GM12873 (cell line): ENCODE results near the gene IGF1.

Experiments
- TF ChIP-seq, protein P1 (sequence below): IDR thresholded peaks from 2 replicates; pipeline ENCODE4 v1.5.1; 2012; ENCODE audit warnings: low read depth, mild to moderate bottlenecking, moderate library complexity, low read length, control low read depth; ENCODE audit not compliant: insufficient read depth; ENCODE audit errors: missing control alignments

The IGF1 gene

DNA sequence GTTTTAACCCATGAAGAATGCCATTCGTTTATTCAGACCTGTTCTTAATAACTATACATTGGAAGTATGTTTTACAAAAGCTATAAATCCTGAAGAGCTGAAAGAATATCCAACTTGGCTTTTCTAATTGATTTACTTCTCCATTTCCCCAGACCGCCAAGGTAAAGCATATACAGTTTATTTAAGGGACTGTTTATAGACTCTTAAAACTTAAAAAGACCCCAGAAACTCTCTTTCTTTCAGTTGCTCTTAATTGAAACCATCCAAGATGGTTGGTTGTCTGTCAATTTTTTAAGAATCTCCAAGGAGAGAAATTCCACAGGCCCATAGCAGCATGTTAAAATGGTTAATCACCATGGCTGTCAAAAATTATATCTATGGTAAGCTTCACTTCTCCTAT, 8.8 kb downstream of the IGF1 start:
- TF ChIP-seq, protein P1, sequence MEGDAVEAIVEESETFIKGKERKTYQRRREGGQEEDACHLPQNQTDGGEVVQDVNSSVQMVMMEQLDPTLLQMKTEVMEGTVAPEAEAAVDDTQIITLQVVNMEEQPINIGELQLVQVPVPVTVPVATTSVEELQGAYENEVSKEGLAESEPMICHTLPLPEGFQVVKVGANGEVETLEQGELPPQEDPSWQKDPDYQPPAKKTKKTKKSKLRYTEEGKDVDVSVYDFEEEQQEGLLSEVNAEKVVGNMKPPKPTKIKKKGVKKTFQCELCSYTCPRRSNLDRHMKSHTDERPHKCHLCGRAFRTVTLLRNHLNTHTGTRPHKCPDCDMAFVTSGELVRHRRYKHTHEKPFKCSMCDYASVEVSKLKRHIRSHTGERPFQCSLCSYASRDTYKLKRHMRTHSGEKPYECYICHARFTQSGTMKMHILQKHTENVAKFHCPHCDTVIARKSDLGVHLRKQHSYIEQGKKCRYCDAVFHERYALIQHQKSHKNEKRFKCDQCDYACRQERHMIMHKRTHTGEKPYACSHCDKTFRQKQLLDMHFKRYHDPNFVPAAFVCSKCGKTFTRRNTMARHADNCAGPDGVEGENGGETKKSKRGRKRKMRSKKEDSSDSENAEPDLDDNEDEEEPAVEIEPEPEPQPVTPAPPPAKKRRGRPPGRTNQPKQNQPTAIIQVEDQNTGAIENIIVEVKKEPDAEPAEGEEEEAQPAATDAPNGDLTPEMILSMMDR: no peak

DNA sequence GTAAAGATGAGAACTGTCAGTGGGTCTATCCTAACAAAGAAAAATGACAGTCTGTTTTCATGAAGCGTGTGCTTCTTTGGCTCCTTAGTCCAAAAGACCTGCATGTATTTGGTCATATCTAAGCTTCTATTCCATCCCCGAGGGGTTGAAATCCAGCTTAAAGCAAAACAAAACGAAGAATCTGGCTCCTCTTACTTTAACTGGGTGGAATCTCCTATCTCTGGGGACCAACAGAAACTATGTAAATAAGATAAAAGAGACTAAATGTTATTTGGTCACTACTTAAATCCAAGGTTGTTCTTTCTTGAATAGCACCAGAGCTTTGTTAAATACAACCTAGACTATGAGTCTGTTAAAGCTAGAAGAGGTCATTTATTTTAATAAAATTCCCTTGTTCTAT, 9.4 kb downstream of the IGF1 start:
- TF ChIP-seq, protein P1: no peak

DNA sequence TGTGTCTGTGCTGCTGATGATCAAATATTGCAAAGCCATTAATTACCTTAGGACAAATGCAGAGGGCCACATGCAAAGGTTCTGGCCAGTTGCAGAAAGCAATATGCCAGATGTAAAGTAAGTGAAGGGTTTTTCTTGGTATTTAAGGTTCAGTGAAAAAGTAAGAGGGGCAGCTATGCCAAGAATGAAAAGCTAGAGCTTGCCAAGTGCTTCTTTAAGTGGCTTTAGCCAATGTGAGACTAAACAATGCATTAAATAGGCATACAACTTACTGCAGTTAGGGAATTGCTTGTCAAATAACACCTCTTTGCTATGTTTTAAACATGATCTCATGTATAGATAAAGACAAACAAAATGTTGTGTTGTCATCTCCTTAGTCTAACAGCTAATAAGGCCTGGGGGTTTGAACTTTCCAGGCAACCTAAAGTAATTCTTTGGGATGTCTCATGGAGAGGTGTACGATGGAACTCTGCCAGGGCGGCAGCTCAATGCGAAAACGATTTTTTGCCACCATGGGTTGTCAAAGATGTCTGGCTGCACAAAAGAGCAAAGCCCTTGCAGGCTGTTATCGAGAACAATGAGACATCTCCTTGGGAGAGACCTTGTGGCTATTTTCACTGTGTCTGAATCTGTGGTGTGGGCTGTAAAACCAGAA, 12.0 kb downstream of the IGF1 start:
- TF ChIP-seq, protein P1: no peak

DNA sequence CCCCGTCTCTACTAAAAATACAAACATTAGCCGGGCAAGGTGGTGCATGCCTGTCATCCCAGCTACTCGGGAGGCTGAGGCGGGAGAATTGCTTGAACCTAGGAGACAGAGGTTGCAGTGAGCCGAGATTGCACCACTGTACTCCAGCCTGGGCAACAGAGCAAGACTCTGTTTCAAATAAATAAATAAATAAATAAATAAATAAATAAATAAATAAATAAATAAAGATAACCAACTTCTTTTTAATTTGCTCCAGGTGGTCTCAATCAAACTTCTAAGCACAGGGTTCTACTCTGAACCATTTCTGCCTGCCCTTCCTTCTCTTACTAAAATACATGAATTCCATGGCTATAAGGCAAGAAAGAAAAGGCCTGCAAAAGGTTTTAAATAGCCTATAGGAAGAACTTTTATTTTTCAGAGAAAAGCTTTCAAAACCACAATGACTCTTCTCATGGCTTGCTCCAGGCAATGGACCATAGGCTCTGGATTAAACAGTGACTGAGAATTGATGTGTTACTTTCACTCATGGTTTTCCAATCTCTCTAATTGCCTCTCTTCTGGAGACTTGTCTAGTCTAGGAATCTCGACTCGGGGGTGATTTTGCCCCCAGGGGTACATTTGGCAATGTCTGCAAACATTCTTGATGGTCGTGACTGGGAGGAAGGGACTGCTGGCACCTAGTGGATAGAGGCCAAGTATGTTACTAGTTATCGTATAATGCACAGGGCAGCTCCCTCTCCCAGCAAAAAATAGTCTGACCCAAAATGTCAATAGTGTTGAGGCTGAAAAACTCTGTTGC, 14.4 kb downstream of the IGF1 start:
- TF ChIP-seq, protein P1: no peak

DNA sequence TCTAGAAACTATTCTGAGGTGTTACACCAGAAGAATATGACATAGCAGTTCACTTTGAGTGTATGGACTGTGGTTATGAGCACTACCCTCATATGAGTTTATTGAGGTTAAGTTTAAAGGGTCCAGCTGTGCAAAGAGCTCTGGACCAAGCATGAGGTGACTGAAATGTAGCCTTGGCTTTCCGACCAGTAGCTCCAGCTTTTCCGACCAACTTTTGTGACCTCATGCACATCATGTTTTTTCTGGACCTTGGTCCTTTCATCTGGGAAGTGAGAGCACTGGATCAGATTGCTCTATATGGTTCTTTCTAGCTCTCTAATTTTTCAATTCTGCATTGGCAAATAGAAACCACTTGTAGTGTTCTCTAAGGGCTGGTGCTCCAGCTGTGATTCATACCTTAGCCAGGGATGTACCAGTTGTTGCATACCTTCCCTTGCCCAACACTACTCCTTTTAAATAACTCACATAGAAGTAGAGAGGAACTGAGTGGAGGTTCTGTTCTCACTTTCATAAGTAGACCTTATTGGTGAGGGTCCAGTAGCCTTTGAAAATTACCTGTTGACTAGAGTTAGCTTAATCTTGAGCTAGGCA, 16.6 kb downstream of the IGF1 start:
- TF ChIP-seq, protein P1: no peak

DNA sequence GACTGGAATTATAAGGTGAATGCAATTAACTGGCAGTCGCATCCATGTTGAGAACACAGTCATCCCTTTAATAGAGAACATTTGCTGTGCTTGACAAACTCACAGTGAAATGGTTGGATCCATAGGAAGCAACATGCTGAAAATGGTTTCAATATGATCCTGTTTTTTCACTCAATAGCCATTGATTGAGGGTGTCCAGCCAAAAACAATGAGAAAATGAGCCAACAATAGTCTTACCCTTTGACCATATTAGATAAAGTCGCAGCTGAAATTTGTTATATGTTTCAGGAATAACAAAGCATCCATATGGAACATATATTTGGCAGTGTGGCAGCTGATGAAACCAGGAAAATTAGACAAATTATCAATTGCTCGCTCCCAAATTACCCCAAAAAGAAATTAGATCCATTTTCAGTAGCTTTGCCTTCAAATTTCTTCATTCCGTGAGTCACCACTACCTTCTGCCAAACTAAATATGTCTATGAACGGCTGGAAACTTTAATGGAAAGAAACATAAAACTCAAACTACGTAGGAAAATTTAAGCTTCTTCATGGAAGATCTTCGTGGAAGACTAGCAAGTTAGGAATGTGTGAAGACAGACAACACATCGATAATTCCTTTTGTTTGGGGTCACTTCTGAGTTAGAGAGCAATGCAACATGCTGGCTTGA, 17.4 kb downstream of the IGF1 start:
- TF ChIP-seq, protein P1: no peak

DNA sequence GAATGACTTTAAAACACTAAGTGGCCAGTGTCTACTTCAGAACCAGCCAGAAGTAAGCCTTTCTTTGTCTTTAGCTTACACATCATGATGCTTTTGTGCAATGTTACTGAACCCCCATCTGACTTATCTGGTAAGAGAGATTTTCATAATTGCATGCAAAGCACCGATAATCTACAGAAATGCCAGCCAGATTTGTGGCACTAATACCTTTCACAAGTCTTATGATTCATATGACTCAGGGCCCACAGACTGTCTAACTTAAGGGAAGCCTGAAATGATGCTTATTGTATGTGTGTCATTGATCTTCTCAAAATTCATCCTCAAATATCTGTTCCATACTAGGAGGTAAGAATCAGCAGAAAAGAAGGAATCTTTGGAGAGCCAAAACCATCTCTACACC, 18.0 kb downstream of the IGF1 start:
- TF ChIP-seq, protein P1: no peak
